Measurements from ENCODE around the gene CYFIP1. TPM values are rescaled to one million over a fixed set of nuclear protein-coding genes. Genes with fewer than 3 reads are reported as not detected.

CYFIP1 gene
- polyA plus RNA-seq, 1 donor, result 94.5 TPM

- no peak for DNase-seq
Measured at GRCh38 chr15:22918596-22919140, 61.5 kb downstream of the CYFIP1 start.

GRCh38 chr15:22918056-22918455 lies 62.1 kb downstream of the CYFIP1 start:
- DNase-seq, result no peak

- DNase-seq, result no peak
Measured at GRCh38 chr15:22917556-22917955, 62.6 kb downstream of the CYFIP1 start.

GRCh38 chr15:22916606-22917350 lies 63.4 kb downstream of the CYFIP1 start:
- DNase-seq, result no peak

- DNase-seq, result no peak
Measured at GRCh38 chr15:22915866-22916515, 64.2 kb downstream of the CYFIP1 start.

DNA sequence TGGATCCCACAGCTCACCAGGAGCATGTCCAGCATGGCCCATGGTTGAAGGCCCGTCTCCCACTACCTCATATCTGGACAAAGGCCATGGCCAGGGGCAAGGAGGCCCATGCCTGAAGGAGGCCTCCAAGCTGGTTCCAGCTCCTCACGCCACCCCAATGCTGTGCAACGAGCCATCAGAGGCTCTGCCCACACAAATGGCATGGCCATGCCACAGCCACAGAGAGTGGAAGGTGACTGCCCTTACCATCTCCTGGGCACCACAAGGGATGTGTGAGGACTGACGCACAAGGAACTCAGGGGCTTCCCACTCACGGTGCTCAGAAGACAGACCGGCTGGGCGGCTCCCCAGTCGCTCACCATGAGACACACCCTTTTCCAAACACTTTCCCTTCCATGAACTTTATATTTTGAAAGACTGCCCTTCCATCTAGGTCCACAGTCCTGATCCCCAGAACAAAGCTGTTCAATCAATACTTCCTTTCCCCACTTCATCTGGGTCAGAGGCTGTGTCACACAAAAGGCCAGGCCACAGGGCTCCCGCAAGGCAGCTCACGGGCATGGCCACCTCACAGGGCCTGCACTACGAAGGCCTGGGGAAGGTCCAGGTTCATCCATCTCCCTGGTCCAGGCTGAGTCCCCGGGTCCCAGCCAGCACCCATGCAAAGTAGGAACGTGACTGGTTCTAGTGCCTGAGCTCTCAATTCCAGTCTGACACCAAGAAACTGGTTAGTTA lies 66.4 kb downstream of the CYFIP1 start:
- no peak for DNase-seq

GRCh38 chr15:22912256-22912655 lies 67.9 kb downstream of the CYFIP1 start:
- DNase-seq, result no peak

GRCh38 chr15:22911306-22911705 lies 68.9 kb downstream of the CYFIP1 start:
- no peak for DNase-seq

DNA sequence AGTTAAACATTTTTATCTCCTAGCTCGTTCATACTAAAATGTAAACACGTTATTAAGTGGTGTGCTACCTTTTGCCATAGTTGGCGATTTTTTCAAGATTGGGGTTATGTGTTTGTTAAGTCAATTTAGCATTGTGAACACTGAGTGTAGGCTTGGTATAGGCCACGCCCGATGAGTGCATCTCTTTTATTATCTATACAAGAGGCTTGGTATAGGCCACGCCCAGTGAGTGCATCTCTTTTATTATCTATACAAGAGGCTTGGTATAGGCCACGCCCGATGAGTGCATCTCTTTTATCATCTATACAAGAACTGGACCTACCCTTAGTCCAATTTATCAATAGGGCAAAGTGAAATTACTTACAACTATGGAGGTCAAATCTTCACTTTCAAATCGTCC lies 71.3 kb downstream of the CYFIP1 start:
- DNase-seq, result no peak

DNA sequence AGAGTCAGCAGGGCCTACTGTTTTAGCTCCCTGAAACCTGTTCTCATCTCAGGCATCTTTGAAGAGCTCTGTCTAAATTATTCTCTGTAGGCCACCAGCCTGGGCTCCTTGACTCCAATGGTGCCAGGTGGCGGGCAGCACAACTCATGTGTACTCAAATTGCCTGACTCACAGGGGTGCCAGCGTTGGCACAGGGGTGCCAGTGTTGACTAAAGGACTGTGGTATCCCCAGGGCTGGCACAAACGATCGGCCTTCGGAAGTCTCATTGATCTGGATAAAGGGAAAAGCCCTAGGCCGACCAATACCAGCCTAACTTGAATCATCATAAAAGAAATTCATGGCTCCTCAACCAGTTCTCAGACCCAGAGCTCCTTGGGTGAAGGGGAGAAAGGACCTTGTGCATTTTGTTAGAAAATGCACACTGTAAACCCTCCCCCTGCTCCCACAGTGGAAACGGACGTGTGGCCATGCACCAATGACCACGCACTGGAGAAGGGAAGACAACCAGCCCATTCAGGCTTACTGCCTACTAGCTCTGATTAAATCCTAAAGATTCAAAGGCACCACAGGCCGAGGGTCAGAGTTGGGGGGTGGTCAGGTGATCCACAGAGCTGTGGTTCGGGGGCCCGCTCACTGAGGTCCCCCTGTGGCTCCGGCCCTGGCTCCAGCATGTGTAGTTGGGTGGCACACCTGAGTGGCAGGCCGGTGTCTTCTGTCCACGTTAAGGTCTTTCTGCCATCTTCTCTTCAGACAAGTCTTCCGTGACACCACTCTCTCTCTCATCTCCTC lies 72.8 kb downstream of the CYFIP1 start:
- DNase-seq, result no peak

GRCh38 chr15:22904736-22905135 lies 75.4 kb downstream of the CYFIP1 start:
- no peak for DNase-seq

DNA sequence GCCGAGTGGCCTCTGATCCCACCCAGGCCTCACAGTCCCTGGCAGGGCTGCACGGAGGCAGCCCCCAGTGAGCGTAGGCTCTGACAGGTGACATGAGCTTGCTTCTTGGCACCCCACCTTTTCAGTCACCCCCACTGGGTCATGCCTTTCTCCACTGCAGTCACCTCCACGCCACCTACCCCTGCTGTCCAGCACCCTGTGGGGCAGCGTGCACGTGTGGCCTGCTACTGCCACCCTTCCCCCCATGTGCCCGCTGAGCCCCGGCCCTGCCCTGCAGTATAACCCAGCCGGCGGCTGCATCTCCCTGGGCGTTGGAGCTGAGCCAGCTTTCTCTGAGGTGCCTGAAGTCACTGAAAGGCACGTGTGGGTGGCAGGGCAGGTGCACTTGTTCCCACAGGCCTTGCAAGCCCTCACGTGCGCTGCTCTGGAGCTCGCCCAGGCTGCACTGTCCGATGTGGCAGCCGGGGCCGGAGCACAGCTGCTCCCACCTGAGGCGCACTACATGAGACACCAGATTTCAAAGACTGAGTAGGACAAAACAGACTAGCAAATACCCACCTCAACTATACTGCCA lies 76.1 kb downstream of the CYFIP1 start:
- no peak for DNase-seq

DNA sequence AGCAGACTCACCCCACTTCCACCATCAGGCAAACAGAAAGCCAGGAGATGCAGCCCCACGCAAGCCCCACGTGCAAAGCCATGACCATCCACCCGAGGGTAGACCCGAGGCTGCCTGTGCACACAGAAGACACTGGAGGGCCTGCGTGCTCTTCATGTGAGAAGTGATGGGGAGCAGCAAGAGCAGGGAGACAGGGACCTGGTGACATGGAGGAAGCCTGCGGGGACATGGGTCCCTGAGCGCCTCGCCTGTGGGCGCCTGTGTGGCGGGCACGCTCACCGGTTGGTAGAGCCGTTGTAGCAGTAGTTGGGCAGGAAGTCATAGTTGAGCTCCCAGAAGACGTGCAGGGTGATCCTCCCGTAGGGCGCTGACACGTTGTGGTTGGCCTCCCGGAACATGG lies 76.7 kb downstream of the CYFIP1 start:
- DNase-seq, result no peak

- no peak for DNase-seq
Measured at GRCh38 chr15:22902981-22903380, 77.2 kb downstream of the CYFIP1 start.

DNA sequence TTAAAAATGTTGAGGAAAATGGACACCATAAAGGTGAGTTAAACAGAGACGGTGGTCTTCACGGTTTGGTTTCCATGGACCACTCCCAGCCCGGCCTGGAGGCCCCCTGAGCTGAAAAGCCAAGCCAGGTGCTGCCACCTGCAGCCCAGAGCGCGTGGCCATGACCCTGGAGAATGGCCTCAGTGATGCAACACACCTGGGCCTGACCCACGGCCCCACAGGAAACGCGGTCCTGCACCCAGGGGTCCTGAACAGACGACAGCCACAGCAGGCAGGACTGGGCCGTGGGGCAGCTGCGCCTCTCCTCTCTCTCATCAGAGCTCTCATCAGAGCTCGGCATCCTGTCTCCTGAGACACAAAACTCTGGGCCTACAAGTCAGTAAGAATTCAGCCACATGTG lies 77.6 kb downstream of the CYFIP1 start:
- DNase-seq, result no peak

GRCh38 chr15:22902046-22902445 lies 78.1 kb downstream of the CYFIP1 start:
- no peak for DNase-seq

DNA sequence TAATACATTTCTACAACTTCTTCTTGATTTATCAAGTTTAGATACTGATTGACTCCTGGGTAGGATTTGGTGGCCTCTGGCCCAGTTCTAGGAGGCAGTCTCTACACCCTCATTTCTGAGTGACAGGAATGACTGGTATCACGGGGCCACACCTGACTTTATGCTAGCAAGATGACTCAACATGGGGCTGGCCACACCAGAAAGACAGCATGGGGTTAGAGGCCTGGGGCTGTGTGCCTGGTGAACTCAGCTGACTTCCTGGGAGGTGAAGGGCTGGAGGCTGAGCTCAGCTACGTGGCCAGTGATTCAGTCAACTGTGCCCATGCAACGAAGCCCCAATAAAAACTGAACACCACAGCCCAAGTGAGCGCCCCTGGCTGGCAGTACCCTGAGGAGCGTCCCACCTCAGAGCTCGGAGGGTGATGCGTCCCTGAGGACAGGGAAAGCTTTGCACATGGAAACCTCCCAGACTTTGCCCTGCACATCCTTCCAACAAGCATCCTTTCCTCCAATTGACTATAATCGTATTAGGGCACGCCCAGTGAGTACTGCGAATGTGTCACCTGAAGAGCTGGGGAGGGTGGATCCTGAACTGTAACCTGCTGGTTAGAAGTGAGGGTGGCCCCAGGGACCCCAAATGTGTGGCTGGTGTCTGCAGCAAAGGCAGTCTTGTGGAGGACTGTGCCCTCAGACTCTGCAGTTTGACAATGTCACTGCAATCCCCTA lies 84.5 kb downstream of the CYFIP1 start:
- no peak for DNase-seq

- no peak for DNase-seq
Measured at GRCh38 chr15:22893881-22894280, 86.3 kb downstream of the CYFIP1 start.

GRCh38 chr15:22893081-22893480 lies 87.1 kb downstream of the CYFIP1 start:
- DNase-seq, result no peak

DNA sequence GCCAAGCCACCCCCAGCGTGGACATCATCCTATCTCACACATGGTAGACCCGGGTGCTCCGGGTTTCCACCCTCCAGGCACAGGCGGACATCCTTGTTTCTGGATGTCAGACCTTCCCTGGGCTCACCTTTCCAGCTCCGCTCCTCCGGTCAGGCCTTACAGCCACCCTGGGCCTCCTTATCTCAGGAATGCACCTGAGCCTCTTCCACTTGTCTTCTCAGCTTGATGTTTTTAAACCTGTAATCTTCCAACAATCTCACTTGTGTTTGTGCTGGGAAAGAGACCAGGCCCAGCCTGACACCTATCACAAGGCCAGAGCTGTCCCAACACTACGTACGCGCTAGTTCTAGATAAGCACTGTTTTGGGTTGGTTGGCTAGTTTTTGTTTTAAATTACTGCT lies 87.8 kb downstream of the CYFIP1 start:
- no peak for DNase-seq

Measured in left kidney (tissue), 2 donors.